ENCODE results near the gene PSMB3.
"Not testable (repeated sequence)": the region's sequence is repeated elsewhere in the genome, so short reads cannot be mapped to it uniquely, and the experiment has no call there.

The PSMB3 gene

GRCh38 chr17:38726145-38726544, 26.4 kb upstream of the PSMB3 start:
- Mint-ChIP-seq H3K36me3 (ENCODE audit: low read depth) (peaks cover 77% of the 10 kb centered on the region), H3K4me1 (ENCODE audit: low read depth) (peaks cover 73% of the 10 kb centered on the region), H3K27ac (peak overlapping the region; percentile 92), H3K4me3 (peak overlapping the region; percentile 25)
- not testable (repeated sequence) for H3K9me3 Mint-ChIP-seq, H3K27me3 Mint-ChIP-seq, DNase-seq

- Mint-ChIP-seq H3K9me3 (peaks cover 5% of the 10 kb centered on the region), H3K27me3 (no peaks in the 10 kb centered on the region), H3K4me1 (ENCODE audit: low read depth) (peaks cover 82% of the 10 kb centered on the region), H3K36me3 (ENCODE audit: low read depth) (peaks cover 83% of the 10 kb centered on the region), H3K27ac (peak overlapping the region; percentile 99), H3K4me3 (peak overlapping the region; percentile 74)
- DNase-seq, result peak; percentile 81
Measured at GRCh38 chr17:38727736-38728135, 24.8 kb upstream of the PSMB3 start.

- peak overlapping the region; percentile 74 for H3K4me3 Mint-ChIP-seq
- peak; percentile 69 for DNase-seq
- peaks cover 83% of the 10 kb centered on the region for H3K36me3 Mint-ChIP-seq (ENCODE audit: low read depth)
- H3K27ac Mint-ChIP-seq, result peak overlapping the region; percentile 99
- no peaks in the 10 kb centered on the region for H3K27me3 Mint-ChIP-seq
- peaks cover 82% of the 10 kb centered on the region for H3K4me1 Mint-ChIP-seq (ENCODE audit: low read depth)
- H3K9me3 Mint-ChIP-seq, result peaks cover 5% of the 10 kb centered on the region
Measured at GRCh38 chr17:38728290-38728831, 24.2 kb upstream of the PSMB3 start.

GRCh38 chr17:38729368-38729885, 23.1 kb upstream of the PSMB3 start:
- Mint-ChIP-seq H3K4me1 (ENCODE audit: low read depth) (peaks cover 86% of the 10 kb centered on the region), H3K27me3 (no peaks in the 10 kb centered on the region), H3K36me3 (ENCODE audit: low read depth) (peaks cover 86% of the 10 kb centered on the region), H3K9me3 (peaks cover 5% of the 10 kb centered on the region), H3K4me3 (peak overlapping the region; percentile 74), H3K27ac (peak overlapping the region; percentile 99)
- DNase-seq, result no peak

- Mint-ChIP-seq H3K27me3 (no peaks in the 10 kb centered on the region), H3K27ac (peak within 1 kb of the TSS; percentile 99), H3K4me3 (peak within 1 kb of the TSS; percentile 89), H3K4me1 (ENCODE audit: low read depth) (peaks cover 86% of the 10 kb centered on the region), H3K36me3 (ENCODE audit: low read depth) (peaks cover 81% of the 10 kb centered on the region), H3K9me3 (peaks cover 5% of the 10 kb centered on the region)
- DNase-seq, result peak; percentile 91
Measured at GRCh38 chr17:38729886-38730525, 22.5 kb upstream of the PSMB3 start, which contains the start of gene CISD3. TSS of gene CISD3 (plus strand) at chr17:38730341. CDS start at chr17:38730359, 18 bp downstream.

GRCh38 chr17:38730526-38731379, 21.8 kb upstream of the PSMB3 start:
- Mint-ChIP-seq H3K4me1 (ENCODE audit: low read depth) (peaks cover 83% of the 10 kb centered on the region), H3K27me3 (no peaks in the 10 kb centered on the region), H3K4me3 (peak overlapping the region; percentile 89), H3K27ac (peak overlapping the region; percentile 91), H3K9me3 (peaks cover 5% of the 10 kb centered on the region), H3K36me3 (ENCODE audit: low read depth) (peaks cover 74% of the 10 kb centered on the region)
- DNase-seq, result no peak

GRCh38 chr17:38731526-38732294, 20.8 kb upstream of the PSMB3 start:
- Mint-ChIP-seq H3K36me3 (ENCODE audit: low read depth) (peaks cover 69% of the 10 kb centered on the region), H3K27ac (peak overlapping the region; percentile 91), H3K4me3 (peak overlapping the region; percentile 89), H3K9me3 (peaks cover 5% of the 10 kb centered on the region), H3K4me1 (ENCODE audit: low read depth) (peaks cover 74% of the 10 kb centered on the region), H3K27me3 (no peaks in the 10 kb centered on the region)
- no peak for DNase-seq

GRCh38 chr17:38732376-38733281, 19.9 kb upstream of the PSMB3 start:
- no peak for DNase-seq
- Mint-ChIP-seq H3K4me3 (peak overlapping the region; percentile 89), H3K36me3 (ENCODE audit: low read depth) (peaks cover 61% of the 10 kb centered on the region), H3K27ac (peak overlapping the region; percentile 91), H3K27me3 (no peaks in the 10 kb centered on the region), H3K4me1 (ENCODE audit: low read depth) (peaks cover 65% of the 10 kb centered on the region), H3K9me3 (peaks cover 5% of the 10 kb centered on the region)

GRCh38 chr17:38733282-38733981, 19.1 kb upstream of the PSMB3 start:
- Mint-ChIP-seq H3K4me3 (peak overlapping the region; percentile 89), H3K9me3 (no peaks in the 10 kb centered on the region), H3K4me1 (ENCODE audit: low read depth) (peaks cover 57% of the 10 kb centered on the region), H3K36me3 (ENCODE audit: low read depth) (peaks cover 53% of the 10 kb centered on the region), H3K27ac (peak overlapping the region; percentile 91), H3K27me3 (no peaks in the 10 kb centered on the region)
- DNase-seq, result no peak

- Mint-ChIP-seq H3K36me3 (ENCODE audit: low read depth) (peaks cover 45% of the 10 kb centered on the region), H3K27me3 (peaks cover 1% of the 10 kb centered on the region), H3K4me3 (peak overlapping the region; percentile 28), H3K4me1 (ENCODE audit: low read depth) (peaks cover 48% of the 10 kb centered on the region), H3K27ac (peak overlapping the region; percentile 91), H3K9me3 (no peaks in the 10 kb centered on the region)
- DNase-seq, result no peak
Measured at GRCh38 chr17:38733982-38734973, 18.3 kb upstream of the PSMB3 start.

GRCh38 chr17:38735161-38735997, 17.2 kb upstream of the PSMB3 start:
- H3K36me3 Mint-ChIP-seq (ENCODE audit: low read depth), result peaks cover 42% of the 10 kb centered on the region
- H3K4me3 Mint-ChIP-seq, result no peak overlapping the region
- H3K27ac Mint-ChIP-seq, result peak overlapping the region; percentile 71
- H3K27me3 Mint-ChIP-seq, result peaks cover 8% of the 10 kb centered on the region
- DNase-seq, result peak; percentile 86
- no peaks in the 10 kb centered on the region for H3K9me3 Mint-ChIP-seq
- peaks cover 45% of the 10 kb centered on the region for H3K4me1 Mint-ChIP-seq (ENCODE audit: low read depth)

Data from activated T-cell treated with anti-CD3 and anti-CD28 coated beads, Interleukin-2, amount 50 U/mL, for 24 hours (primary cell).